HG02973 (cell line): ENCODE data around the gene GASK1B.

Source experiments
- ATAC-seq: cut with Tn5 transposase; IDR thresholded peaks from one replicate; pipeline ENCODE4 v1.9.1; 2021; ENCODE audit warnings: moderate library complexity; ENCODE audit not compliant: unreplicated experiment

Gene GASK1B

DNA sequence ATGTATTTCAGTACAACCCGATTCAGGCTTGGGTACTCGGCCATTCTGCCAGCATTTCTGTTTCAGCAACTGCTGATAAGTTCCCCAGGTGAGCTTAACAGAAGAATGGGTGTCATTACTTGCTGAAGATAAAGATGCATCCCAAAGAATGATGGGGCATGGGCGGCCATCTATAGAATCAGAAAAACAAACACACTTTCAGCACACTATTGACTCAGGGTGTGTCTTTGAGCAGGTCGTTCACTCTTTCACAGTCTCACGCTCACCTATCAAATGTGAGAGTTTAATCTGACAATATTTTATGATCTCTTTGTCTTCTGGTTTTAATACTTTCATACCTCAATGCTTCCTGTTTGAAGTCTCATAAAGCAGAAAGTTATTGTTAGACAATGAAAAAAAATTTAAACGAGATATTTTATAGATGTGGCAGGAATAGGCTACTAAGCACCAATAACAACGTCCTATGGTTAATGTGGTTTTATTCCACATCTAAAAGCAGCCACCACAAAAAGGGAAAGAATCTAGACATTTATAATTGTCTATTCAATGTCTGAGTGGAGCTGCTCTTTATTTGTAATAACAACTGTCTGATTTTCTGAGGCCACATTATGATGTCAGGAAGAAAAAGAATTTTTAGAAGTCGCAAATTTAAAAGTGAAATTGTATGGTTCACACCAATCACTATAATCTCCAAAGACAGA, 17.0 kb downstream of the GASK1B start:
- no peak for ATAC-seq

DNA sequence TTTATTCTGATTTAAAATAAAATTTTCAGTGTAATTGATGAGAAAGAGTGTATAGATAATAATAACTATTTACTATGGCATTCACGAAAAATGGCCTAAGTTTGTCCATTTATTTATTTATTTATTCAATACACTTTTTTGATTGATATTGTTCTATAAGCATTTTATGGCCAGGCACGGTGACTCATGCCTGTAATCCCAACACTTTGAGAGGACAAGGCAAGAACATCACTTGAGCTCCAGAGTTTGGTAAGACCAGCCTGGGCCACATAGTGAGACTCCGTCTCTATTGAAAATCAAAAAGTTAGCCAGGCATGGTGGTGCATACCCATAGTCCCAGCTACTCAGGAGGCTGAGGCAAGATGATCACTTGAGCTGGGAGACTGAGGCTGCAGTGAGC, 25.7 kb downstream of the GASK1B start:
- ATAC-seq: no peak

GRCh38 chr4:158146736-158147135, 26.1 kb downstream of the GASK1B start:
- ATAC-seq: no peak

DNA sequence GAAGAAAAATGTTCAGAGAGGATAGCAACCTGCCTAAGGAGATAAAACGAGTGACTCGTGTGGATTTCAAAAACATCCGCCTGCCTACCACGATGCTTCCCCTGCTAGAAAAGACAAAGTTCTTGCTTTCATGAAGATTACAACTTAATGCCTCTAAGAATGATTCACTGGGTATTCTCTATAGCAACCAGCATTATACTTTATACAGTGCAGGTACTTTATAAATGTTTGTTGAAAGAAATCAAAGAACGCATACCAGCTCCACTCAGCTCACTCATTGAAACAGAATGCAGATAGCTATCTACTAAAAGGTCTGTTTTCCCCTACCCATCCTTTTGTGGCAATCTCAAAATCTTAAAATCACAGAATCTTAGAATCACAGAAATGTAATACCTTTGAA, 33.7 kb downstream of the GASK1B start:
- ATAC-seq: no peak

GRCh38 chr4:158134222-158134621, 38.6 kb downstream of the GASK1B start:
- ATAC-seq: no peak

GRCh38 chr4:158133551-158133950, 39.3 kb downstream of the GASK1B start:
- ATAC-seq: no peak

- ATAC-seq: no peak
Measured at GRCh38 chr4:158131027-158131426, 41.8 kb downstream of the GASK1B start.

DNA sequence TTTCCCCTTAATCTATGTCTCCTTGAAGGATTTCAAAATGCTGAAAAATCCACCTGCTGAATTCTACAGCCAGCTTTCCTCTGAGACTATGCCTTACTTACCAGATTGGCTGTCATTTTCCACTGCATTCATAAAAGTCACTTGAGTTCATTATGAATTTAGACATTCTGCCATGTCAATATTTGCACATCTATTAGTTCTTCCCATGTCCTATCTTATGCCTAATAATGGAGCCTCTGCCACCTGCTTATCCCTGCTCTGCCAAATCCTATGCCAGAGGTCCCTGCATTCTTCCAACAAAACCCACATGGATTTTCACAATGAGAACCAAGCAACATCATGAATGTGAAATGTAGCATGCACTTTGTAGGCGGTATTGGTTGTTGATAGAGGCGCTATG, 42.6 kb downstream of the GASK1B start:
- no peak for ATAC-seq

DNA sequence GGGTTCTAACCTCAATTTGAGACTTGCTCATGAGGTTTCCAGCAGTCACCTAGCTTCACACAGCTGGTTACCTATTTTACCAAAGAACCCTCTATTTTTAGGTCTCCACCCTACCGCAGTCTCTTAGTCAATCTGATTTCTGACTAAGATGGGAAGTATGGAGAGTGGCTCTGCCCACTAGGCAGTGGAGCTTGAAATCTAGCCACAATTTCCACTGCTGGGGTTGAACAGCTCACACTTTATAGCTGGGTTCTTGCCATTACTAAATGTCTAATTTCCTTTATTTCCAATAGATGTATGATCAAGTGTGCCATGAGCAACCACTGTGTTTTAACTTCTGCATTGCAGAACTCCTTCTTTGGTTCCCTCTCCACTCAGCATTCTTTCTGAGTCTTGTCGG, 43.1 kb downstream of the GASK1B start:
- peak; percentile 88 for ATAC-seq

DNA sequence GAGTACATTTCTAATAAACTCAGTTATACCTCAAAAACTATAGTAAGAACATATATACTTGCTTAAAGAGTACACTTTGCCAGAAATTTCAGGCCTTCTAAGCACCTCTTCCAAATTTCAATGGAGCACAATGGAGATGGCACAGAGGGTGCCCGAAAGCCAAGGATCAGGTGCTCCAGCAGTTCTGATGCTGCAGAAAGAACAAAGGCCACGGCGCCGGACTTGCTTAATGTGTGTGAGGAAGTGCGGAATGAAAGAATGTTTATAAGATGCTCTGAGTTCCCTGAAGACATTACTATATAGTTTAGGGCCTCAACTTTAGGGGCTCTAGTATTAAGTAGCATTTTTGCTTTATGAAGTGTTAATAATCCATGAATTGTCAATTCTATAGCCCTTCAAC, 44.3 kb downstream of the GASK1B start:
- ATAC-seq: no peak

DNA sequence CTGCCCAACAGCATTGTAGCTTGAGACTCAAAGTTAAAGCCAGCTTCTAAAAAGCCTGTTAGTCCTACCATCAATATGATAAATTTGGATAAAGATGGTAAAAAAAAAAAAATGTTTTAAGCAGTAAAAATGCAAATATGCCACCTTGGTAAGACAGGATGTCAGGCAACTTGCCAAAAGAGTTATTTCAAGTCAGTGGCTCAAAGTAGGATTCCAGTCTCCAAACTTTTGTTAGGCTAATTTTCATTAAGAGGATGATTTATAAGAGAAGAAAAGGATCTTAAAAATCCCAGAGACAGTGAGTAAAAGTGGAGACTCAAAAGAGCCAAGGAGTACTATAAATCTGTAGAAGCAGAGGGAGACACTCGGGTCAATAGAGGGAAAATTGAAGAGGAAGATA, 47.5 kb downstream of the GASK1B start:
- no peak for ATAC-seq
